ENCODE results near the gene B3GLCT.

The B3GLCT gene

GRCh38 chr13:31219909-31220598 is 20.3 kb downstream of the B3GLCT start:
- Histone ChIP-seq H3K4me1 (no peaks in the 10 kb centered on the region), H4K20me1 (no peaks in the 10 kb centered on the region), H3K9ac (no peak overlapping the region), H3K27ac (no peak overlapping the region), H3K36me3 (no peaks in the 10 kb centered on the region), H3K9me3 (no peaks in the 10 kb centered on the region), H3K27me3 (no peaks in the 10 kb centered on the region), H3K4me2 (no peak overlapping the region), H3K4me3 (no peak overlapping the region)
- TF ChIP-seq Cebpa-rat (IDR thresholded peaks at IDR 0.05), result no peak

DNA sequence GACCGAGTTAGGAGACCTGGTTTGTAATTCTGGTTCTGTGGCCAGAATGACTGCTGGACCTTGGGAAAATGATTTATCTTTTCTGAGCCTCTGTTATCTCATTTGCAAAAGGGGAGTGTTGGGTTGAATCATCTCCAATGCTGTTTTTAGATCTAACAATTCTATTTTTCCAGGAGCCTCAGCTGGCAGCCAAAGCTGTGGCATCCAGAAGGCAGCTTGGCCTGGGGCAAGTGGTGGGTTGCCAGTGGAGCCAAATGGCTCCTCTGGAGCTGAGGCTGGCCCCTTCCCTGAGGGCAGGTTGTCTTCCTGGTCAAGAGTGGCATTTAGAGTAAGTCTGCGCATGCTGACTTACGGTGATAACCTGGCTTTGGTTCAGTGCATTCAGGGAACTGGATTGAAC is 21.3 kb downstream of the B3GLCT start:
- Histone ChIP-seq H3K27ac (no peak overlapping the region), H3K27me3 (no peaks in the 10 kb centered on the region), H3K4me2 (no peak overlapping the region), H3K36me3 (no peaks in the 10 kb centered on the region), H3K4me3 (no peak overlapping the region), H3K9ac (no peak overlapping the region), H3K9me3 (no peaks in the 10 kb centered on the region), H3K4me1 (no peaks in the 10 kb centered on the region), H4K20me1 (no peaks in the 10 kb centered on the region)
- no peak for TF ChIP-seq Cebpa-rat (IDR thresholded peaks at IDR 0.05)

GRCh38 chr13:31223215-31223614 is 23.4 kb downstream of the B3GLCT start:
- H4K20me1 ChIP-seq, result no peaks in the 10 kb centered on the region
- no peak for TF ChIP-seq Cebpa-rat (IDR thresholded peaks at IDR 0.05)
- no peaks in the 10 kb centered on the region for H3K27me3 ChIP-seq
- no peak overlapping the region for H3K27ac ChIP-seq
- H3K4me2 ChIP-seq, result no peak overlapping the region
- H3K36me3 ChIP-seq, result no peaks in the 10 kb centered on the region
- H3K4me3 ChIP-seq, result no peak overlapping the region
- H3K9me3 ChIP-seq, result no peaks in the 10 kb centered on the region
- H3K9ac ChIP-seq, result no peak overlapping the region
- H3K4me1 ChIP-seq, result peaks cover 7% of the 10 kb centered on the region

DNA sequence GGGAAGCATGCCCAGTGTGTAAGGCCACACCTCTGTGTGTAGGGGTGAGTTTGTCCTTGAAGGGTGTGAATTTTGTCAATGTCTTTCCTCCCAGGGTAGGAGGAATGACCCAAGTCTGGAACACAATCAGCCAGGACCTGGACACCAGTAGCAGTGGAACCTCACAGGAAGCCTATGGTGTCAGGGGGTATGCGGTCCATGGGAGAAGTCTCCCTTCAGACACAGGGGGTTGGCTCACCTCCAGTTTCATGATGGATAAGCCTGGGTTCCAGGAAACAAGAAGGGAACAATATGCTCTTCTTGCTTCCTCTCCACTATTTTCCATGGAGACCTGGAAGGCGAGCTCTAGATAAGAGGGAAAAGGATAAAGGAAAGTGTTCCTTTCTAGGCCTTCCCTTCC is 23.9 kb downstream of the B3GLCT start:
- Histone ChIP-seq H3K4me1 (peaks cover 9% of the 10 kb centered on the region), H3K4me3 (no peak overlapping the region), H3K27ac (no peak overlapping the region), H3K36me3 (no peaks in the 10 kb centered on the region), H3K9me3 (no peaks in the 10 kb centered on the region), H3K9ac (no peak overlapping the region), H4K20me1 (no peaks in the 10 kb centered on the region), H3K4me2 (no peak overlapping the region), H3K27me3 (no peaks in the 10 kb centered on the region)
- no peak for TF ChIP-seq Cebpa-rat (IDR thresholded peaks at IDR 0.05)

GRCh38 chr13:31224174-31224669 is 24.4 kb downstream of the B3GLCT start:
- Histone ChIP-seq H3K9me3 (no peaks in the 10 kb centered on the region), H3K36me3 (no peaks in the 10 kb centered on the region), H3K27ac (no peak overlapping the region), H3K4me2 (no peak overlapping the region), H3K27me3 (no peaks in the 10 kb centered on the region), H3K9ac (no peak overlapping the region), H3K4me3 (no peak overlapping the region), H3K4me1 (peaks cover 9% of the 10 kb centered on the region), H4K20me1 (no peaks in the 10 kb centered on the region)
- TF ChIP-seq Cebpa-rat (IDR thresholded peaks at IDR 0.05), result no peak

GRCh38 chr13:31224963-31225559 is 25.3 kb downstream of the B3GLCT start:
- no peak for TF ChIP-seq Cebpa-rat (IDR thresholded peaks at IDR 0.05)
- Histone ChIP-seq H3K4me2 (no peak overlapping the region), H3K27ac (no peak overlapping the region), H3K27me3 (no peaks in the 10 kb centered on the region), H3K9ac (no peak overlapping the region), H3K9me3 (no peaks in the 10 kb centered on the region), H3K4me3 (no peak overlapping the region), H3K4me1 (peaks cover 9% of the 10 kb centered on the region), H3K36me3 (no peaks in the 10 kb centered on the region), H4K20me1 (no peaks in the 10 kb centered on the region)

DNA sequence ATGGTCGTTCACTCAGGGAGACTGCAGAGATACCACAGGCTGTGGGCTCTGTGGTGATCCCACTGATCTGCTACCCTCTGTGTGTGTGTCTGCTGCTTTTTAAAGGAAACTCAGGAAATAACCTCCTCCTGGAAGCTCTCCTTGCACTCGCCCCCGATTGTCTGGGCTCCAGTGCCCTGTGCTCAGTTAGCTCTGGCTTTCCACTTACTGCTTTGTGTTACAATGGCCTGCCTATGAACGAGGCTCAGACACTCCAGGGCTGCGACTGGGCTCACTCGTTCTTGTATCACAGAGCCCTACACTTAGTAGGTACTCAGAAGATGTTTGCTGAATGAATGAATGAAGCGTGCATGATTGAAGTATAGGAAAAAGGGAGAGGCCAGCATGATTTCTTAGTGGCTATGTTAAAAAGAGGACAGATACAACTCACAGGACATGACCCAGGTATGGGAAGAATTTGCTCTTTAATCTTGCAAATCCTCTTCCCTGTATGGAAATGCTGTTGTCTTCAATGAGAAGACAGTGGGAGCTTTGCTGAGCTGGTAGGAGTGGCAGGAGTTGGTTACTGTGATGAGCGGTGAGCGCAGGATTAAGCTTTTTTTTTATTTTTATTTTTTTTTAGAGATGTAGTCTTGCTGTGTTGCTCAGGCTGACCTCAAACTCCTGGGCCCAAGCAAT is 26.4 kb downstream of the B3GLCT start:
- Histone ChIP-seq H3K4me3 (no peak overlapping the region), H3K36me3 (no peaks in the 10 kb centered on the region), H3K27ac (no peak overlapping the region), H4K20me1 (no peaks in the 10 kb centered on the region), H3K9me3 (no peaks in the 10 kb centered on the region), H3K4me2 (no peak overlapping the region), H3K27me3 (no peaks in the 10 kb centered on the region), H3K4me1 (peaks cover 9% of the 10 kb centered on the region), H3K9ac (no peak overlapping the region)
- no peak for TF ChIP-seq Cebpa-rat (IDR thresholded peaks at IDR 0.05)

DNA sequence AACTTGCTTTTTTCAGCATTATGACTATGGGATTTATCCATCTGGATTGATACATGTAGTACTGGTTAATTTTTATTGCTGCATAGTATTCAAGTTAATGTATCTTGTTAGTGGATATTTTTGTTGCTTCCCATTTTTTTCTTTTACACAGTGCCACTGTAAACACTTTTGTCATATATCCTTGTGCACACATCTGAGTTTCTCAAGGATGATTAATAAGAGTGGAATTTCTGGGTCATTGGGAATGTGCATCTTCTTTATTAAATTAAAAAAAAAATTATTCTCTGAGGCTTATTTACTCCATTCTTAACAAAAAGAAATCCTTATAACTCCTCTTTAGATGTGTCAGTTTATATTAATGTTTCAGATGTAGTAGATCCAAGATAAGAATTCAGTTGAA is 27.3 kb downstream of the B3GLCT start:
- H3K4me3 ChIP-seq, result no peak overlapping the region
- no peaks in the 10 kb centered on the region for H3K36me3 ChIP-seq
- no peak overlapping the region for H3K27ac ChIP-seq
- TF ChIP-seq Cebpa-rat (IDR thresholded peaks at IDR 0.05), result no peak
- H3K4me2 ChIP-seq, result no peak overlapping the region
- no peaks in the 10 kb centered on the region for H3K27me3 ChIP-seq
- peaks cover 9% of the 10 kb centered on the region for H3K4me1 ChIP-seq
- H3K9me3 ChIP-seq, result no peaks in the 10 kb centered on the region
- H4K20me1 ChIP-seq, result no peaks in the 10 kb centered on the region
- H3K9ac ChIP-seq, result no peak overlapping the region

DNA sequence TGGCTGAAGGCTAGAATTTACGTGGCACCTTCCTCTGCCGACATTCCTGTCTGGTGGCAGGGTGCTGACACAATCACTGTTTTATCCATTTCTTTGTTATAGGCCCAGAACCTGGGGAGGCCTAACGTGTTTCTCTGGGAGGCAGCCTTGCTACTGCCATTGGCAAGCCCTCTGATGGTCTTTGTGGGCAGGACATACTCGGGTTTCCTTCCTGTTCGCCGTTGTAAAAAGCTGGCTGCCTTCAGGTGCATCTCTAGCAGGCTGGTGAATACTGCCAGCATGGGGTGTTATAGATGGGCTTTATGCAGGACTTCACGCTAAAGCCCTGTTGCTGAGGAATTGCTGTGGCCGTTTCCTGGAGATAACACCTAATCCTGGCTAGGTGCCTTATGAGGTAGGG is 28.1 kb downstream of the B3GLCT start:
- peaks cover 9% of the 10 kb centered on the region for H3K4me1 ChIP-seq
- no peak for TF ChIP-seq Cebpa-rat (IDR thresholded peaks at IDR 0.05)
- no peaks in the 10 kb centered on the region for H3K27me3 ChIP-seq
- H3K4me2 ChIP-seq, result peak overlapping the region; percentile 52
- H3K27ac ChIP-seq, result no peak overlapping the region
- H3K36me3 ChIP-seq, result no peaks in the 10 kb centered on the region
- no peaks in the 10 kb centered on the region for H3K9me3 ChIP-seq
- no peaks in the 10 kb centered on the region for H4K20me1 ChIP-seq
- no peak overlapping the region for H3K4me3 ChIP-seq
- H3K9ac ChIP-seq, result no peak overlapping the region

DNA sequence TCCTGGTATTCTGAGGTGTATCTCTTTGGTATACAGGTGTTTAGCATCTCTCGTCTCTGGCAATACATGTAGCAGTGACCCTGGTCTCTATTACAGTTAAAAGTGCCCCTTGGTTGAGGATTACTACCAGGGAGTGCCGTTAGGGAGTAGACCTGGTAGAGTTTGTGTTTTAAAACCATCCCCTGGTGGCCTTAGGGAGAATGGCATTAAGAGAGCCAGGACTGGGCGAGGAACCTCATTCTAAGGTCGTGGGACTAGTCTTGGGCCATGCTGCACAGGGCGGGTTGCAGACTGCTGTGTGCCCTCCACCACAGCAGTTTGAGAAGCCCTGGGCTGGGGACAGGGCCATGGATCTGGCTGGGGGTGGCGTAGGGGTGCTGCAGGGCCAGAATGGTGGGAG is 35.0 kb downstream of the B3GLCT start:
- no peaks in the 10 kb centered on the region for H3K36me3 ChIP-seq
- H3K27ac ChIP-seq, result no peak overlapping the region
- H3K4me3 ChIP-seq, result no peak overlapping the region
- H3K4me1 ChIP-seq, result no peaks in the 10 kb centered on the region
- H4K20me1 ChIP-seq, result no peaks in the 10 kb centered on the region
- no peaks in the 10 kb centered on the region for H3K27me3 ChIP-seq
- H3K9ac ChIP-seq, result no peak overlapping the region
- H3K9me3 ChIP-seq, result no peaks in the 10 kb centered on the region
- no peak overlapping the region for H3K4me2 ChIP-seq
- TF ChIP-seq Cebpa-rat (IDR thresholded peaks at IDR 0.05), result no peak
